Caco-2 (cell line): ENCODE data around the gene ARHGAP24. TPM values are rescaled to one million over a fixed set of nuclear protein-coding genes. Genes with fewer than 3 reads are reported as not detected.

Source experiments
- BruUV-seq: library from RNA; stranded (reverse); fragments of 400-500 nt; replicated peaks from 2 replicates; lab custom pipeline; 2021; lab: Mats Ljungman, UMichigan
- CTCF ChIA-PET: fragments of 300-600 bp; sonication (Branson Sonifier 250); formaldehyde crosslinking; loops from one replicate; lab custom pipeline; 2022; ENCODE audit warnings: antibody characterized with exemption; lab: Charles Lee
- POLR2A ChIA-PET: fragments of 300-600 bp; sonication (Branson Sonifier 250); formaldehyde crosslinking; loops from one replicate; lab custom pipeline; 2022; ENCODE audit warnings: antibody characterized with exemption; lab: Charles Lee
- DNase-seq, 2 experiments: peaks; one replicate each; pipeline versions ENCODE4 v3.0.0 to v3.0.0-alpha.2; 2020 to 2022
- H3K27me3 ChIP-seq: replicated peaks from 2 replicates; pipeline ENCODE4 v1.6.0; 2011; ENCODE audit warnings: low read length; ENCODE audit not compliant: control insufficient read depth, insufficient read depth
- H3K36me3 ChIP-seq: 2 replicates; pipeline ENCODE4 v1.5.1; 2011; ENCODE audit warnings: low read length; ENCODE audit not compliant: control insufficient read depth, insufficient read depth
- H3K4me1 ChIP-seq: fragments of 250-450 bp; sonication (Bioruptor Pico); 2 replicates; pipeline ENCODE4 v1.5.1; 2020; ENCODE audit warnings: mild to moderate bottlenecking
- H3K4me3 ChIP-seq: 2 replicates; pipeline ENCODE4 v1.5.1; 2011; ENCODE audit warnings: low read depth, mild to moderate bottlenecking, control low read depth, low read length
- H3K9me3 ChIP-seq: fragments of 250-450 bp; sonication (Bioruptor Pico); 2 replicates; pipeline ENCODE4 v1.5.1; 2020; ENCODE audit warnings: mild to moderate bottlenecking, moderate library complexity
- H3K27ac Mint-ChIP-seq: one replicate; pipeline ENCODE4 v1.8.0; 2022; ENCODE audit warnings: mixed read lengths; ENCODE audit not compliant: unreplicated experiment
- H3K27me3 Mint-ChIP-seq: one replicate; pipeline ENCODE4 v1.8.0; 2022; ENCODE audit warnings: mixed read lengths; ENCODE audit not compliant: insufficient read depth, unreplicated experiment
- H3K36me3 Mint-ChIP-seq: one replicate; pipeline ENCODE4 v1.8.0; 2022; ENCODE audit warnings: mild to moderate bottlenecking, mixed read lengths; ENCODE audit not compliant: insufficient read depth, unreplicated experiment
- H3K4me1 Mint-ChIP-seq: one replicate; pipeline ENCODE4 v1.8.0; 2022; ENCODE audit warnings: low read depth, mixed read lengths; ENCODE audit not compliant: unreplicated experiment
- H3K4me3 Mint-ChIP-seq: one replicate; pipeline ENCODE4 v1.8.0; 2022; ENCODE audit warnings: mild to moderate bottlenecking, moderate library complexity, mixed read lengths; ENCODE audit not compliant: unreplicated experiment
- H3K9me3 Mint-ChIP-seq: one replicate; pipeline ENCODE4 v1.8.0; 2022; ENCODE audit warnings: mixed read lengths; ENCODE audit not compliant: unreplicated experiment
- intact Hi-C: fragments of 100-400 bp; cut with micrococcal nuclease; formaldehyde crosslinking; loops from one replicate; pipeline ENCODE4 v1.10.0; 2022; ENCODE audit not compliant: unreplicated experiment
- total RNA-seq: library from RNA; stranded (reverse); gene quantifications from 2 replicates; pipeline ENCODE4 v1.2.3, GENCODE V29; 2022
- TF ChIP-seq, protein P1 (sequence below), 2 experiments: fragments of 200-600 bp in 1 of 2; IDR thresholded peaks; 1 replicate in 1 of 2; 2 replicates in 1 of 2; pipeline versions ENCODE4 v1.5.1 to v1.8.0; 2011 to 2022; ENCODE audit warnings: antibody characterized with exemption in 1 of 2, control low read depth in 1 of 2, inconsistent platforms in 1 of 2, low read depth in 1 of 2, low read length in 1 of 2, mild to moderate bottlenecking in 1 of 2, moderate library complexity in 1 of 2; ENCODE audit not compliant: insufficient read depth in 1 of 2, severe bottlenecking in 1 of 2, unreplicated experiment in 1 of 2

Gene ARHGAP24
- total RNA-seq, 1 experiment from 2014 or later: 2.8 TPM

DNA sequence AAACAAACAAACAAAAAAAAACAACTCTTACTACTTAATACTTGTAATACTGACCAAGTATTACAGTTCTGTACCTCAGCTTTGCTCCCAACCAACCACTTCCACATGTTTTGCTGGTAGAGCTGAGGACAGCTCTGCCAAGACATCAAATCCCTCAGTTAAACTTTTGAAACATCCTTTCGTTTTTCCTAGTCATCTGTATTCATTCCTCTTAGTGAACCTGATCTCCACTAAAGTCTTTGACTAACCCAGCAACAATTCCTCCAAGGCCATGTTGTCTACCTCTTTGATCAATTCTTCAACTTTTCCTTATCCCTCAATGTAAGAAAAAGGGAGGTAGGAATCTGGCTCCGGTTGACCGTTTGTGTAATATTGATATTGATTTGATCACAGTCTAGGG is 247.5 kb downstream of the ARHGAP24 start:
- ChIA-PET POLR2A (no interaction called here), CTCF (no interaction called here)
- no peaks in the 10 kb centered on the region for H3K9me3 Mint-ChIP-seq
- no peaks in the 10 kb centered on the region for H3K27me3 ChIP-seq
- TF ChIP-seq, protein P1, sequence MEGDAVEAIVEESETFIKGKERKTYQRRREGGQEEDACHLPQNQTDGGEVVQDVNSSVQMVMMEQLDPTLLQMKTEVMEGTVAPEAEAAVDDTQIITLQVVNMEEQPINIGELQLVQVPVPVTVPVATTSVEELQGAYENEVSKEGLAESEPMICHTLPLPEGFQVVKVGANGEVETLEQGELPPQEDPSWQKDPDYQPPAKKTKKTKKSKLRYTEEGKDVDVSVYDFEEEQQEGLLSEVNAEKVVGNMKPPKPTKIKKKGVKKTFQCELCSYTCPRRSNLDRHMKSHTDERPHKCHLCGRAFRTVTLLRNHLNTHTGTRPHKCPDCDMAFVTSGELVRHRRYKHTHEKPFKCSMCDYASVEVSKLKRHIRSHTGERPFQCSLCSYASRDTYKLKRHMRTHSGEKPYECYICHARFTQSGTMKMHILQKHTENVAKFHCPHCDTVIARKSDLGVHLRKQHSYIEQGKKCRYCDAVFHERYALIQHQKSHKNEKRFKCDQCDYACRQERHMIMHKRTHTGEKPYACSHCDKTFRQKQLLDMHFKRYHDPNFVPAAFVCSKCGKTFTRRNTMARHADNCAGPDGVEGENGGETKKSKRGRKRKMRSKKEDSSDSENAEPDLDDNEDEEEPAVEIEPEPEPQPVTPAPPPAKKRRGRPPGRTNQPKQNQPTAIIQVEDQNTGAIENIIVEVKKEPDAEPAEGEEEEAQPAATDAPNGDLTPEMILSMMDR (IDR thresholded peaks at IDR 0.05; ENCODE audit: insufficient read depth in 1 of 2, low read depth in 1 of 2, low read length in 1 of 2, severe bottlenecking in 1 of 2, unreplicated experiment in 1 of 2): no peak
- H3K4me3 ChIP-seq: no peak overlapping the region
- no peak overlapping the region for H3K4me3 Mint-ChIP-seq
- H3K36me3 ChIP-seq: no peaks in the 10 kb centered on the region
- peaks cover 12% of the 10 kb centered on the region for H3K4me1 Mint-ChIP-seq
- no peak for DNase-seq
- no peak overlapping the region for H3K27ac Mint-ChIP-seq
- intact Hi-C loops: no loop called here
- H3K36me3 Mint-ChIP-seq: no peaks in the 10 kb centered on the region
- H3K9me3 ChIP-seq: no peaks in the 10 kb centered on the region
- no peaks in the 10 kb centered on the region for H3K4me1 ChIP-seq
- BruUV-seq: no TSS peak
- H3K27me3 Mint-ChIP-seq: peaks cover 9% of the 10 kb centered on the region

DNA sequence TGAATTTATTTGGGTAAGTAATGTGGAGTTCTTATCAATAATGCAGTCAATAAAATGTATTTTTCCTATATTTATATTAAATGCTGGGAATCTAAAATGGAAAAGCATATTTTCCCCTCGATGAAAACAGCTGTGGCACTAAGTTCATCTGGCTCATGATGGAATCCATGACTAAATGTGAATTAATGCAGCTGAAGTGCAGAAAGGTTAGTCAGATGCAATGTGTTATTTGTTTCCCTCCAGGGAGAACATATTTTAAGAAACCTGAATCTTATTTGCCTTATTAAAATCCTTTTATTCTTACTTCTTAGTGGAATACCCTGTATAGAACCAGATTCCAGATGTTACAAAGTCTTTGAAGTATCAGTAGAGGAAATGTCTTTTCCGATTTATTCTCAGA is 247.9 kb downstream of the ARHGAP24 start:
- Mint-ChIP-seq H3K27ac (no peak overlapping the region), H3K27me3 (peaks cover 9% of the 10 kb centered on the region), H3K4me3 (no peak overlapping the region), H3K36me3 (no peaks in the 10 kb centered on the region), H3K9me3 (no peaks in the 10 kb centered on the region), H3K4me1 (peaks cover 12% of the 10 kb centered on the region)
- intact Hi-C loops: no loop called here
- no peaks in the 10 kb centered on the region for H3K27me3 ChIP-seq
- H3K4me3 ChIP-seq: no peak overlapping the region
- H3K9me3 ChIP-seq: no peaks in the 10 kb centered on the region
- H3K4me1 ChIP-seq: no peaks in the 10 kb centered on the region
- TF ChIP-seq, protein P1 (IDR thresholded peaks at IDR 0.05; ENCODE audit: insufficient read depth in 1 of 2, low read depth in 1 of 2, low read length in 1 of 2, severe bottlenecking in 1 of 2, unreplicated experiment in 1 of 2): no peak
- no peaks in the 10 kb centered on the region for H3K36me3 ChIP-seq
- DNase-seq: no peak
- CTCF ChIA-PET: no interaction called here
- POLR2A ChIA-PET: no interaction called here
- BruUV-seq: no TSS peak

GRCh38 chr4:85724791-85725563 is 250.0 kb downstream of the ARHGAP24 start:
- peaks cover 9% of the 10 kb centered on the region for H3K27me3 Mint-ChIP-seq
- BruUV-seq: no TSS peak
- TF ChIP-seq, protein P1 (IDR thresholded peaks at IDR 0.05; ENCODE audit: insufficient read depth in 1 of 2, low read depth in 1 of 2, low read length in 1 of 2, severe bottlenecking in 1 of 2, unreplicated experiment in 1 of 2): no peak
- ChIA-PET POLR2A (no interaction called here), CTCF (no interaction called here)
- no peaks in the 10 kb centered on the region for H3K36me3 Mint-ChIP-seq
- intact Hi-C loops: no loop called here
- Histone ChIP-seq H3K4me3 (no peak overlapping the region), H3K9me3 (no peaks in the 10 kb centered on the region), H3K27me3 (no peaks in the 10 kb centered on the region), H3K4me1 (no peaks in the 10 kb centered on the region), H3K36me3 (no peaks in the 10 kb centered on the region)
- no peaks in the 10 kb centered on the region for H3K9me3 Mint-ChIP-seq
- no peak overlapping the region for H3K27ac Mint-ChIP-seq
- no peak overlapping the region for H3K4me3 Mint-ChIP-seq
- peaks cover 12% of the 10 kb centered on the region for H3K4me1 Mint-ChIP-seq
- DNase-seq: no peak
